Nephron (organoid): Measurements from ENCODE around the gene WHRN.

Experiments
- H3K27ac Mint-ChIP-seq, 3 experiments: 2 replicates each; pipeline ENCODE4 v1.8.0; 2020; ENCODE audit warnings: mixed read lengths in 3 of 3, mild to moderate bottlenecking in 2 of 3, moderate library complexity in 1 of 3
- H3K27me3 Mint-ChIP-seq: 2 replicates; pipeline ENCODE4 v1.8.0; 2021; ENCODE audit warnings: low read depth, mild to moderate bottlenecking, moderate library complexity, mixed read lengths
- H3K36me3 Mint-ChIP-seq: 2 replicates; pipeline ENCODE4 v1.8.0; 2020; ENCODE audit warnings: low read depth, mixed read lengths
- H3K4me1 Mint-ChIP-seq: 2 replicates; pipeline ENCODE4 v1.8.0; 2020; ENCODE audit warnings: mixed read lengths
- H3K4me3 Mint-ChIP-seq, 3 experiments: 2 replicates each; pipeline ENCODE4 v1.8.0; 2020; ENCODE audit warnings: mild to moderate bottlenecking in 3 of 3, mixed read lengths in 3 of 3, moderate library complexity in 2 of 3
- H3K9me3 Mint-ChIP-seq: 2 replicates; pipeline ENCODE4 v1.8.0; 2020; ENCODE audit warnings: mixed read lengths
- TF ChIP-seq, protein P1 (sequence below), 3 experiments: fragments of 200-600 bp; sonication (generic); IDR thresholded peaks; one replicate each; pipeline ENCODE4 v1.5.0; 2021; ENCODE audit warnings: antibody characterized with exemption in 3 of 3; ENCODE audit not compliant: unreplicated experiment in 3 of 3

Gene WHRN

DNA sequence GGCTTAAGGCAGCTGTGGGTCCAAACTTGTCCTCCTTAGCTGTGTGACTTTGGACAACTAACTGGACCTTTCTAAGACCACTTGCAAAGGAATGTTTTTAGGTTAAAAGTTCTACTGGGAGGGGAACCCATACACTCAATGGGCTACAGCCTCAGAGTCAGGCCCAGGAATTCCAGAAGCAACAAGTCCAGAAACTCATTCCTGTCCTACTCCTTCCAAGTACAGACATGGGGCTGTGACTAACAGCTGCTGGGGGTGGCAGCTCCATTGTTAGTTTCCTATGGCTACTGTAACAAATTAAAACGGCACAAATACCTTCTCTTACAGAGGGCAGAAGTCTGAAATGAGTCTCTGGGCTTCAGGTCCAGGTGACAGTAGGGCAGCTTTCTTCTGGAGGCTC lies 105.1 kb downstream of the WHRN start:
- Mint-ChIP-seq H3K36me3 (no peaks in the 10 kb centered on the region), H3K27ac (no peak overlapping the region), H3K4me1 (peaks cover 24% of the 10 kb centered on the region), H3K27me3 (peaks cover 5% of the 10 kb centered on the region), H3K9me3 (no peaks in the 10 kb centered on the region), H3K4me3 (peak overlapping the region in 1 of 3 experiments; percentile 36)
- TF ChIP-seq, protein P1, sequence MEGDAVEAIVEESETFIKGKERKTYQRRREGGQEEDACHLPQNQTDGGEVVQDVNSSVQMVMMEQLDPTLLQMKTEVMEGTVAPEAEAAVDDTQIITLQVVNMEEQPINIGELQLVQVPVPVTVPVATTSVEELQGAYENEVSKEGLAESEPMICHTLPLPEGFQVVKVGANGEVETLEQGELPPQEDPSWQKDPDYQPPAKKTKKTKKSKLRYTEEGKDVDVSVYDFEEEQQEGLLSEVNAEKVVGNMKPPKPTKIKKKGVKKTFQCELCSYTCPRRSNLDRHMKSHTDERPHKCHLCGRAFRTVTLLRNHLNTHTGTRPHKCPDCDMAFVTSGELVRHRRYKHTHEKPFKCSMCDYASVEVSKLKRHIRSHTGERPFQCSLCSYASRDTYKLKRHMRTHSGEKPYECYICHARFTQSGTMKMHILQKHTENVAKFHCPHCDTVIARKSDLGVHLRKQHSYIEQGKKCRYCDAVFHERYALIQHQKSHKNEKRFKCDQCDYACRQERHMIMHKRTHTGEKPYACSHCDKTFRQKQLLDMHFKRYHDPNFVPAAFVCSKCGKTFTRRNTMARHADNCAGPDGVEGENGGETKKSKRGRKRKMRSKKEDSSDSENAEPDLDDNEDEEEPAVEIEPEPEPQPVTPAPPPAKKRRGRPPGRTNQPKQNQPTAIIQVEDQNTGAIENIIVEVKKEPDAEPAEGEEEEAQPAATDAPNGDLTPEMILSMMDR (IDR thresholded peaks at IDR 0.05; ENCODE audit: unreplicated experiment in 3 of 3): no peak

DNA sequence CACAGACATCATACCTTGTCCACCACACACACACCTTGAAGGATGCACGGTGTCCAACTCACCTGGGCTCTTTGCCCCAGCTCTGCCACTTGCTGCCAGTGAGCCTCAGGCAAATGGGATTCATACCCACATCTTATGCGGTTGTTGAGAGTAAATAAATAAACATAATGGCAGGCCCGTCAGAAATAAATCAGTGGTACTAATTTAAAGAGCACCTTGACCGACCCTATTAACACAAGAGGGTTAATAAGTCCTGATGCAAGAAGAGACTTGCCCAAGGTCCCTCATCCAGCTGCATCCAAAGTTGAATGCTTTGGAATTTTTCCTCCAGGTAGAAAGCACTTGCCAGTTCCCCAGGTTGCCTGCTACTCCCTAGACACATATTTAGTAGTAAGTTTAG lies 105.9 kb downstream of the WHRN start:
- Mint-ChIP-seq H3K36me3 (no peaks in the 10 kb centered on the region), H3K27me3 (peaks cover 5% of the 10 kb centered on the region), H3K4me3 (peak overlapping the region in 2 of 3 experiments; percentile 22 to 89), H3K27ac (no peak overlapping the region), H3K4me1 (peaks cover 32% of the 10 kb centered on the region), H3K9me3 (no peaks in the 10 kb centered on the region)
- TF ChIP-seq, protein P1 (IDR thresholded peaks at IDR 0.05; ENCODE audit: unreplicated experiment in 3 of 3): no peak

DNA sequence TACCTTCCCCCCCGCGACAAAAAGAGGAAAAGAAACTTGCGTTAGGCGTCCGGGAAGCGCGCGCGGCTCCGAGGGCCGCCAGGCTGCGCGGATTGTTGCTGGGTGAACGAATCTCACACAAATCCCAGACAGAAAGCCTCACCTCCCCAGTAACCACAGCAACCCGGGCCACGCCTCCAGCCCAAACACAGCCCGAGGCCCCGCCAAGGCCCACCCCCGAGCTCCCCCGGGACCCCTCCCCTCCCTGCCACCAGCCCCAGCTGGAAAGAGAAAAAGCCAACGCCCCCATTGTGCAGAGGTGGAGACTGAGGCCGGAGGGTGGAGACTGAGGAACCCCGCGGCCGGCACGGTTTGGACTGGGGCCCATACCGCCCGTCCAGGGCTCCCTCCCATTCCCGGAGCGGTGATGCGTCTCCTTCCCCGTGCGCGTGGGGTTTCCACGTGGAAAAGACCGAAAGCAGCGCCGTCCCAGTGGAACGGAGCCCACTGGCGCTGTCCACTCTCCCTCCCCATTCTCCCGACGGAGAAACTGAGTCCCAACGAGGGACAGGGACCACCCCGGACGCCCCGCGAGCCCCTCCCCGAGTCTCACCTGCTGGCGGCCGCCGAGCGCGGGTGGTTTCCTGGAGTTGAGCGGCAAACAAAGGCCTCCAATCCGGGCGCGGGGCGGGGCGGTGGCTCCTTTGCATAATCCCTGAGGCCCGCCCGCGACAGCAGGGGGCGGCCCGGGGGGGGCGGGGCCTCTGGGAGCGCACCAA lies 107.2 kb downstream of the WHRN start:
- Mint-ChIP-seq H3K27me3 (no peaks in the 10 kb centered on the region), H3K9me3 (no peaks in the 10 kb centered on the region), H3K36me3 (no peaks in the 10 kb centered on the region), H3K4me1 (peaks cover 36% of the 10 kb centered on the region), H3K4me3 (peak overlapping the region; percentile 89 to 94 (median 89)), H3K27ac (peak overlapping the region; percentile 23 to 89 (median 84))
- TF ChIP-seq, protein P1 (IDR thresholded peaks at IDR 0.05; ENCODE audit: unreplicated experiment in 3 of 3): no peak

DNA sequence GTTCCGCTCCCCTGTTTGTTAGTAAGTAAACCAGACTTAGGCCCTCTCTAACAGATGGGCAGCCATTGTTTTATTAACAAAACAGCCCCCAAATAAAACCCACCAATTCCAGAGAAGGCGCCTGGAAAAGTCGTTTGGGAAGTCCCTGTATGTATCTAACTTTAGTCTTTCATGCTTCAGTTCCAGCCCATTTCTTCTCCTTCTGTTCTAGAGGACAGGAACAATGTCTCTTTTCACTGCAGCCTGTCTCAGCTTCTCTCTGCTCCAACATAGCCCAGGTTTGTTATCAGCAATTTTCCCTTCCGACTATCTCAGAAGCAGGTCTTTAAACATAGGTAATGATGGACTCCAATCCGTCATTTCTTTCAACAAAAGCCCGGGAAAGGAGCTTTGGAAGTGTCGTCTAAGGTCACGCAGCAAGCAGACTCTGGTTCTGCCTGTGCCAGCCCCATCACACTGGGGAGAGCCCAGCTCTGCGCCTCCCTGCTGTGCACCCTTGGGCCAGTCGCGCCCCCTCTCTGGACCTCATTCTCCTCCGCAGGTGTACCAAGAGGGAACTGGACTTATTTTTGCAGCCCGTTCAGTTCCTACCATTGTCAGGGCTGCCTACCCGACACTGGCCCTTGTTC lies 107.9 kb downstream of the WHRN start:
- H3K4me1 Mint-ChIP-seq: peaks cover 43% of the 10 kb centered on the region

DNA sequence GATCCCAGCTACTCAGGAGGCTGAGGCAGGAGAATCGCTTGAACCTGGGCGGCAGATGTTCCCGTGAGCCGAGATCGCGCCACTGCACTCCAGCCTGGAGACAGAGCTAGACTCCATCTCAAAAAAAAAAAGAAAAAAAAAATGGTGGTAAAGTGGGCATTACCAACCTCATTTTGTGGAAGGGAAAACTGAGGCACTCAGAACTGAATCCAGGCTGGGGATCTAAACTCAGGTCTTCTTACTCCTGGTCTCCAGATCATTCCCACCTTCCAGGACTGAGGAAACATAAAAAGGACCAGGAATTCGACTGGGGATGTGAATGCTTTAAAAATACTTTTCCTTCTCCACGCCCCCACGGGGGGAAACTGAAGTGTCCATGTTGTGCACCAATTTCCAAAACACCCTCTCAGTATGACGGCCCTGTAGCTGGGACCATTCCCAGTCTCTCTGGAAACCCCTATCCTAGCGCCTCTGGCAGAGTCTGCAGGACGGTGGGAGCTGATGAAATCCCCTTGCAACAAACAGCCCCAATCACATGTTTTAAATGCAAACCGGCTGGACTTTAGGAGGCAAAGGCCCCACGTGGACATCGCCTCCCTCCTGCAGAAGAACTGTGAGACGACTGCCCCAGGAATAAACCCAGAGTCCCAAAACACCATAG lies 108.6 kb downstream of the WHRN start:
- H3K4me3 Mint-ChIP-seq: peak overlapping the region; percentile 89 to 94 (median 89)
- H3K9me3 Mint-ChIP-seq: no peaks in the 10 kb centered on the region
- H3K27ac Mint-ChIP-seq: peak overlapping the region; percentile 23 to 89 (median 84)
- TF ChIP-seq, protein P1 (IDR thresholded peaks at IDR 0.05; ENCODE audit: unreplicated experiment in 3 of 3): no peak
- no peaks in the 10 kb centered on the region for H3K36me3 Mint-ChIP-seq
- H3K4me1 Mint-ChIP-seq: peaks cover 43% of the 10 kb centered on the region
- H3K27me3 Mint-ChIP-seq: no peaks in the 10 kb centered on the region

More for the DNA sequence above, 107.9 kb downstream of the WHRN start:
- H3K4me3 Mint-ChIP-seq: peak overlapping the region; percentile 89 to 94 (median 89)
- peak overlapping the region; percentile 23 to 89 (median 84) for H3K27ac Mint-ChIP-seq
- H3K36me3 Mint-ChIP-seq: no peaks in the 10 kb centered on the region
- H3K9me3 Mint-ChIP-seq: no peaks in the 10 kb centered on the region
- TF ChIP-seq, protein P1 (IDR thresholded peaks at IDR 0.05; ENCODE audit: unreplicated experiment in 3 of 3): no peak
- no peaks in the 10 kb centered on the region for H3K27me3 Mint-ChIP-seq
